ENCODE data around the gene P2RX3.

P2RX3 gene

DNA sequence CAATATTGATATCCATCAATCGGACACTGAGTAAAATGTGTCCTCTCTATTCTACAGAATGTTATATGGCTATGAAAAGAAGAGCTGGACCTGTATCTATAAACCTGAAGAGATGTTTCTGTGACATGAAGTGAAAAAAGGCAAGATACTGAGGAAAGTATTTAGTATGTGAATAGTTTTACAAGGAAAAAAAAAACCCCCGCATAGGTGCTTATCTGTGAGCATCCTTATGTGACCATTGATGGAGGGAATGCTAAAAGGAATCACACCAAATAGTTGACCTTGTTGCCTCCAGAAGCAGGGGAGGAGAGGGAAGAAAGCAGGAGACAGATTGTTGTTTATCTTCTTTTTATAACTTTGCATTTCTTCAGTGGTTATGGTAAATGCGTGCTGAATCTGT lies 53.0 kb downstream of the P2RX3 start:
- TF ChIP-seq CTCF (IDR thresholded peaks at IDR 0.05; ENCODE audit: control extremely low read depth, extremely low read depth, low read depth, missing control alignments) = no peak
- DNase-seq (ENCODE audit: extremely low spot score) = no peak
- ChIA-PET CTCF (interaction anchor here (1.0 to 1.2 kb wide), 3 partner anchors 9 to 253 kb away, joined by 3 read pairs; no protein-coding TSS in a partner anchor), POLR2A (no interaction called here)

GRCh38 chr11:57391539-57391938 lies 53.4 kb downstream of the P2RX3 start:
- POLR2A ChIA-PET = no interaction called here
- DNase-seq (ENCODE audit: extremely low spot score) = no peak
- TF ChIP-seq CTCF (IDR thresholded peaks at IDR 0.05; ENCODE audit: control extremely low read depth, extremely low read depth, low read depth, missing control alignments) = no peak
- CTCF ChIA-PET = interaction anchor here (1.0 to 1.2 kb wide), 2 partner anchors 9 to 250 kb away, joined by 3 read pairs; no protein-coding TSS in a partner anchor

DNA sequence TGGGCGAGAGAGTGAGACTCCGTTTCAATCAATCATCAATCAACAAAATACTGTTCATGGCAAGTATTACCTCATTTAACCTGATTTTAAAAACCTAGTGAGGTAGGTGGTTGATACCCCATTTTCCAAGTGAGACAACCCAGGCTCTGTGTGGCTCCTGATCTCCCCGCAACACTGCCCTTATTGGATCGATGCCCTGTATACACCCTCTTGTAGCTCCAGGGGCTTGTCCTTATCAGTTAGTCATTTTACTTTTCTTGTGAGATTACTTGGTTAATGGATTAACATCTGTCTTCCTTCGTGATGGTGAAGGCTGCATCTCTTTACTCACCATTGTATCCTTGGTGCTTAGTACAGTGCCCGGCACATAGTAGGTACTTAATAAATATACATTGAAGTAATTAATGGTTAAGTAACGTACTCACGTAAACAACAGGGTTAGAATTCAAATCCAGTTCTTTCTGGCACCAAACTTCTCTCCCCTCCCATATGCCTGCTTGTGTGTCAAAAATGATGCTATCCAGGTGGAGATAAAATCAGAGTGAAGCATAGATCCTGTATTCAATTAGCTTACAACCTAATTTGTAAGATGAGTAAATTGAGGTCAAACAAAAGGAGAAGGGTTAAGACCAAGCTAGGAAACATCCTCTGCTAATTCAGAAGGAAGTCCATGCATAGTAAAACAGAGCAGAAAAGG lies 54.1 kb downstream of the P2RX3 start:
- no peak for DNase-seq (ENCODE audit: extremely low spot score)
- ChIA-PET POLR2A (no interaction called here), CTCF (interaction anchor here (1.1 to 2.0 kb wide), 6 partner anchors 8 to 38 kb away, joined by 3 to 5 read pairs (median 3); no protein-coding TSS in a partner anchor)
- no peak for TF ChIP-seq CTCF (IDR thresholded peaks at IDR 0.05; ENCODE audit: control extremely low read depth, extremely low read depth, low read depth, missing control alignments)

- DNase-seq (ENCODE audit: extremely low spot score) = no peak
- CTCF ChIA-PET = interaction anchor here (1.1 to 2.0 kb wide), 5 partner anchors 9 to 38 kb away, joined by 3 to 5 read pairs (median 3); no protein-coding TSS in a partner anchor
- POLR2A ChIA-PET = no interaction called here
These were observed 54.6 kb downstream of the P2RX3 start for GRCh38 chr11:57392763-57393105.

GRCh38 chr11:57394203-57394965 lies 56.2 kb downstream of the P2RX3 start:
- DNase-seq (ENCODE audit: extremely low spot score) = no peak
- ChIA-PET POLR2A (no interaction called here), CTCF (interaction anchor here (0.9 to 2.0 kb wide), 5 partner anchors 10 to 176 kb away, joined by 3 to 5 read pairs (median 3); no protein-coding TSS in a partner anchor)
- no peak for TF ChIP-seq CTCF (IDR thresholded peaks at IDR 0.05; ENCODE audit: control extremely low read depth, extremely low read depth, low read depth, missing control alignments)

More at GRCh38 chr11:57392763-57393105, 54.6 kb downstream of the P2RX3 start:
- TF ChIP-seq CTCF (IDR thresholded peaks at IDR 0.05; ENCODE audit: control extremely low read depth, extremely low read depth, low read depth, missing control alignments) = no peak

DNA sequence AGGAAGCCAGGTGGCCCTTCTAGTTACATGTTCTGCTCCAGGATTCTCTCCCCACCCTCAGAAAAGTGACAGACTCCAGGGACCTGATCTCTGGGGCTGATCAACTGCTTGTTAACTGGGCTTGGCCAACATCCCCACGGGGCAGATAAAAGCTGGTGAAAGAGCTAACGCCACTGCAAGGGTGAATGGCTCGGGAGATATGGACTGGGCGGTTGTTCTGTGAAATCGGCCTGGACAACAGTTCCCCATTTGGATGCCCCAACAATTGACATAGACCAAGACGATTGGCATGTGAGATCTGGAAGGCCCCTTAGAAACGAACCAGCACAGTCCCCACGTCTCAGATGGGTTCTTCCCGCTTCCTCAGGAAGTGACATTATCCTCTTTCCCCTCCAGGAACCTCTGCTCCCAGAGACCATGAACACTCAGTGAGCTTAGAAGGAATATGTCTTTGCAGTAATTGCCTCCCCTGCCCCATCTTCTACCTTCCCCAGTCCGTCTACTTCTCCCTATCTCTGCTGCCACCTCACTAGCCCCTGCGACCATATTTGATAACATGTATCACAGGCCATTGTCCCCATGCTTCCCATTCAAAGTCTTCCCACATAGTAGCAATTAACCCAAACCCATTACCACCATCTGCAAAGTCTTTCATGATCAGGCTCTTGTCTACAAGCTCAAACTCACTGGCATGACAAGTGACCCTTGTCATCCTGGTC lies 57.9 kb downstream of the P2RX3 start:
- ChIA-PET CTCF (interaction anchor here (1.0 to 2.4 kb wide), 4 partner anchors 25 to 248 kb away, joined by 3 to 8 read pairs (median 3); no protein-coding TSS in a partner anchor), POLR2A (interaction anchor here (0.5 kb wide), 1 partner anchor 40 kb away, joined by 3 read pairs; no protein-coding TSS in a partner anchor)
- DNase-seq (ENCODE audit: extremely low spot score) = no peak
- no peak for TF ChIP-seq CTCF (IDR thresholded peaks at IDR 0.05; ENCODE audit: control extremely low read depth, extremely low read depth, low read depth, missing control alignments)
